ENCODE data around the gene MAP3K13.

DNA sequence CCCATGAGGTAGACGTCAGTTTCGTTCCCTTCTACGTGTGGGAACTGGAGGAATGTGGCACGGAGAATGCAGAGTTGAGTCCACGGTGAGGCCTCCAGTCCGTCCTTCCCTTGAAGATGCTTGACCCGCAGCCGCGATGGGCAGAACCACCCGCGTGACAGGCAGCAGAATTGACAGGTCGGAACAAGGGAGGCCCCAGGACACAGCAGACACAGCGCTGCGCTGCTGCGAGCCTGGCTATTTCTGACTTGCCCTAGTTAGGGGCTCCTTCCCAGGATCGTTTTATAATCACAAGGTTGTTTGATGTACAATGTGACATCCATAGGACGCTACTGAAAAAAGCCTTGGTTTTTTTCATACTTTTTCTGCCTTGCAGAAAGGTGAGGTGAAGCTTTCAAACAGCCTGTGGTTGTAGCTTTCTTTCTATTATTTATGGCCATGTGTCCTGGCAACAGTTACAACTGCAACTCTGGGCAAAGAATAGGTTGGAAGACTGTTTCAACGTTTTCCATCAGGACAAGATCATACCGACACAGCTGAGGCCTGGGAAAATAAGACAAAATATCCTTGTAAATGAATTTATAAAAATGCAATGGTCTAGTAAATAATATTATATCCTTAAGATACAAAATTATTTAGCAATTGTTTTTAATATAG, 145.5 kb downstream of the MAP3K13 start:
- no peak for TF ChIP-seq POLR2AphosphoS5 (IDR thresholded peaks at IDR 0.05; ENCODE audit: borderline replicate concordance, low read depth, low read length)
- TF ChIP-seq EZH2 (IDR thresholded peaks at IDR 0.05), result no peak
